ENCODE data around the gene SH2D3C.

- no peak for TF ChIP-seq EZH2 (IDR thresholded peaks at IDR 0.05; ENCODE audit: low read depth)
- TF ChIP-seq CTCF (conservative IDR thresholded peaks at IDR 0.05), result no peak; the same call in 1 of the 2 replicates
These were observed 23.6 kb upstream of the SH2D3C start for GRCh38 chr9:127801955-127802575.
